Thoracic aorta (tissue), 2 donors: ENCODE data around the gene UNC5B. TPM values are rescaled to one million over a fixed set of nuclear protein-coding genes. Genes with fewer than 3 reads are reported as not detected.

Source experiments
- ATAC-seq: fragments of 150-250 bp; one replicate; pipeline ENCODE4 v1.8.0; 2017; ENCODE audit warnings: low read depth; ENCODE audit not compliant: insufficient number of reproducible peaks, low FRiP score
- DNase-seq: peaks from one replicate; pipeline ENCODE4 v3.0.0-alpha.2; 2020; ENCODE audit warnings: low spot score
- H3K27ac ChIP-seq, 2 donors: fragments of 200-600 bp; sonication (generic); 1 replicate in 1 of 2; 2 replicates in 1 of 2; pipeline ENCODE4 v1.5.1; 2016; ENCODE audit warnings: mild to moderate bottlenecking in 2 of 2, moderate library complexity in 2 of 2
- H3K27me3 ChIP-seq: fragments of 200-600 bp; sonication (generic); replicated peaks from 2 replicates; pipeline ENCODE4 v1.6.0; 2016; ENCODE audit warnings: mild to moderate bottlenecking; ENCODE audit not compliant: insufficient read depth
- H3K36me3 ChIP-seq: fragments of 200-600 bp; sonication (generic); one replicate; pipeline ENCODE4 v1.5.1; 2016
- H3K4me1 ChIP-seq, 2 donors: fragments of 200-600 bp; sonication (generic); 1 replicate in 1 of 2; 2 replicates in 1 of 2; pipeline versions ENCODE4 v1.5.1 to v1.6.0; 2016; ENCODE audit warnings: low read depth in 2 of 2, mild to moderate bottlenecking in 1 of 2; ENCODE audit not compliant: control insufficient read depth in 1 of 2
- H3K4me3 ChIP-seq: fragments of 200-600 bp; sonication (generic); 2 replicates; pipeline ENCODE4 v1.5.1; 2016; ENCODE audit warnings: mild to moderate bottlenecking
- H3K9me3 ChIP-seq: fragments of 200-600 bp; sonication (generic); 2 replicates; pipeline ENCODE4 v1.5.1; 2016
- total RNA-seq, 2 donors: library from RNA; depleted of rRNA; stranded (reverse); fragments of >200 nt; gene quantifications; one replicate each; pipeline versions ENCODE4 v1.1.0 to v1.2.3, GENCODE V29; 2016
- TF ChIP-seq, protein P1 (sequence below): fragments of 200-600 bp; sonication (generic); IDR thresholded peaks from one replicate; pipeline ENCODE4 v1.5.1; 2019; ENCODE audit warnings: antibody characterized with exemption

UNC5B gene
- total RNA-seq, 2 donors from 2014 or later = 18.3 to 24.2 TPM

DNA sequence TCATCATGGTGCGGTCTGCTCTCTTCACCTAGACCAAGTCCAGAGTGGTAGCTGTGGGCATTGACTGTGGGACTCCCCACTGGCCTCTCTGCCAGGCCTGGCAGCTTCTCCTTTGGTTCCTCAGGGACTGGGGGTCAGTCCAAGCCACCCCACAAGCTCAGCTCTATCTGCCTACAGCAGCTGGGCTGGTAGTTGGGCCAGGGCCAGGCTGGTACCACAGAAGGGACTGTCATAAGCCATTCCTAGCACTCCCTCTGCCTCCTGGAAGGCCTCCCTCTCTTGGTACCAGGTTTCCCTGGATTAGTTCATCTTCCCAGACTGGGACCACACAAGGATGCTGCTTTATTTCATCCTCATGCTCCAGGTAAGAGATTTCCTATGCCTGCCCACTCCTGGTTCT is 24.2 kb upstream of the UNC5B start:
- no peak for DNase-seq
- Histone ChIP-seq H3K27me3 (no peaks in the 10 kb centered on the region), H3K4me3 (no peak overlapping the region), H3K9me3 (no peaks in the 10 kb centered on the region), H3K27ac (no peak overlapping the region), H3K4me1 (peaks cover 8 to 11% of the 10 kb centered on the region in 2 donors), H3K36me3 (no peaks in the 10 kb centered on the region)
- TF ChIP-seq, protein P1, sequence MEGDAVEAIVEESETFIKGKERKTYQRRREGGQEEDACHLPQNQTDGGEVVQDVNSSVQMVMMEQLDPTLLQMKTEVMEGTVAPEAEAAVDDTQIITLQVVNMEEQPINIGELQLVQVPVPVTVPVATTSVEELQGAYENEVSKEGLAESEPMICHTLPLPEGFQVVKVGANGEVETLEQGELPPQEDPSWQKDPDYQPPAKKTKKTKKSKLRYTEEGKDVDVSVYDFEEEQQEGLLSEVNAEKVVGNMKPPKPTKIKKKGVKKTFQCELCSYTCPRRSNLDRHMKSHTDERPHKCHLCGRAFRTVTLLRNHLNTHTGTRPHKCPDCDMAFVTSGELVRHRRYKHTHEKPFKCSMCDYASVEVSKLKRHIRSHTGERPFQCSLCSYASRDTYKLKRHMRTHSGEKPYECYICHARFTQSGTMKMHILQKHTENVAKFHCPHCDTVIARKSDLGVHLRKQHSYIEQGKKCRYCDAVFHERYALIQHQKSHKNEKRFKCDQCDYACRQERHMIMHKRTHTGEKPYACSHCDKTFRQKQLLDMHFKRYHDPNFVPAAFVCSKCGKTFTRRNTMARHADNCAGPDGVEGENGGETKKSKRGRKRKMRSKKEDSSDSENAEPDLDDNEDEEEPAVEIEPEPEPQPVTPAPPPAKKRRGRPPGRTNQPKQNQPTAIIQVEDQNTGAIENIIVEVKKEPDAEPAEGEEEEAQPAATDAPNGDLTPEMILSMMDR = no peak
- ATAC-seq = no peak

DNA sequence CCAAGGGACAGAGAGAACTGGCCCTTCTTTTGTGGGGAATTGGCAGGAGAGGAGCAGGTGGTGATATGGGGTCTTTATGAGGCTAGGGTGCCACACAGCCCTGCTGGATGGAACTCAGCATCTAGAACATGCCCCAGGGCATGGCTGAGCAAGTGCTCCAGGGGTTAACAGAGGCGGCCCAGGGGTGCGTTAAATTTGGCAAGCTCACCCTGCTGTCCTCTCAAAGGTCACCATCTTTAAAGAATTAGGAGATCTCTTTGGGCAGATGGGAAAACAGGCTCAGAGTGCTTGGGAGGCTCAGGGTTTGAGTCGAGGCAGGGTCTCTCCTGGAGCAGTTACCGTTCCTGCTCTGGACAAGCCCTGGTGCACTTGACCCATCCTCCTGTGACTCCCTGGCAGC is 21.4 kb upstream of the UNC5B start:
- Histone ChIP-seq H3K4me1 (peaks cover 8 to 11% of the 10 kb centered on the region in 2 donors), H3K9me3 (no peaks in the 10 kb centered on the region), H3K27ac (no peak overlapping the region), H3K36me3 (no peaks in the 10 kb centered on the region), H3K27me3 (no peaks in the 10 kb centered on the region), H3K4me3 (no peak overlapping the region)
- no peak for DNase-seq
- TF ChIP-seq, protein P1 = no peak
- ATAC-seq = no peak

DNA sequence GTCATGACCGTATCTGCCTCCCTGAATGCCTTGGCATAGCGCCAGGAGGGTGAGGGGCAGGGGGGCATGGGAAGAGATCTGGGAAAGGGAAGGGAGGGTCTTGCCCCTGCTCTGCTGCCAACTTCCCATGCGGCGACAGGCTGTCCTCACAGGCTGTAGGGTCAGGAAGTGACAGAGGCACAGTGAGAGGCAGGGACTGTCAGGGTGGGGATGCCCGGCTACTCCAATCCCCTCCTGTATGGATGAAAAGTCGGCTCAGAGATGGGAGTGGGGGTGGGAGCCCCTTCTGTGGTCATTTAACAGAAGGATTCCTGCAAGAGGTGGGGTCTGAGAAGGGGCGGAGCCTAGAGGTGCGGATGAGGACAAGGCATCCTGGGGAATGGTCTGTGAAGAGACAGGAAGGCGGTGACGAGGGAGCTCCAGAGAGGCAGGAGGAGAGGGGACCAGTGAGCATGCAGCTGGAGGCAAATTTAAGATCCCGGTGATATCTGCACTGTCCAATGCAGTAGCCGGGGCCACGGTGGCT is 20.8 kb upstream of the UNC5B start:
- H3K27ac ChIP-seq = no peak overlapping the region

DNA sequence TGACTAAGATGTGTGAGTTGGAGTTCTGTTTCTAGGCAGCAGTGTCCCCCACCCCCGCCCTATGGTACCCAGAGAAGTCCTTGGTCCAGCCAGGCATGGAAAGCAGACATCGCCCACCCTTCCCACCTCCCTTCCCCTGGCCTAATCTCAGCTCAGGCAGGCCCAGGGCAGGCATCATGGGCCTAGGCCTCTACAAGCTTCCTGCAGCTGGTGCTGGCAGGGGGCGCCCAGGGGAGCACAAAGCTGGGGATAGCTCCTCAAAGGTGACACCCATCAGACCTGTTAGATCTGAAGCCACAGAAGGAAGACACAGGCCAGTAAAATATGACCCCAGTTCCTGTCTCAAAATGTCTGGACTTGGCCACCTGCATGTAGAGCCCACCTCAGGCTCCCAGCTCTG is 18.9 kb upstream of the UNC5B start:
- ATAC-seq = no peak
- DNase-seq = no peak
- TF ChIP-seq, protein P1 = no peak

More for the DNA sequence above, 20.8 kb upstream of the UNC5B start:
- TF ChIP-seq, protein P1 = no peak
- Histone ChIP-seq H3K9me3 (no peaks in the 10 kb centered on the region), H3K36me3 (no peaks in the 10 kb centered on the region), H3K4me3 (no peak overlapping the region), H3K4me1 (peaks cover 8 to 11% of the 10 kb centered on the region in 2 donors), H3K27me3 (no peaks in the 10 kb centered on the region)
- no peak for ATAC-seq
- no peak for DNase-seq

DNA sequence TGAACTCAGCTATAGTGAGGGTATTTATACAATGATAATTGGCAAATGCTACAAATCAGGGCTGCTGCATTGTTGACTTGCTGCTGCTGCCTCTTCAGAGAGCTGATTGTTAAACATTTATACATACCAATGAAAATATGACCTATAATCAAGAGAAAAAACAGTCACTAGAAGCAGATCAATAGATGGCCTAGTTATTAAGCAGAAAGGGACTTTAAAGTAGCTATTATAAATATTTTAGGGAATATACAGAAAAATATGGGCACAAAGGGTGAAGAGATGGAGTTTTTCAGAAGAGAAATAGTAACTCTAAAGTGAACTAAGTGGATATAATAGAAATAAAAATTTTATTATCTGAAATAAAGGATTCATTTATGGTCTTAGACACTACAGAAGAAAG is 14.4 kb upstream of the UNC5B start:
- DNase-seq (no peak), ATAC-seq (no peak)
- H3K4me3 ChIP-seq = no peak overlapping the region
- peaks cover 11% of the 10 kb centered on the region for H3K9me3 ChIP-seq
- no peak overlapping the region for H3K27ac ChIP-seq
- TF ChIP-seq, protein P1 = no peak
- H3K36me3 ChIP-seq = no peaks in the 10 kb centered on the region
- H3K4me1 ChIP-seq = no peaks in the 10 kb centered on the region
- no peaks in the 10 kb centered on the region for H3K27me3 ChIP-seq

More for the DNA sequence above, 18.9 kb upstream of the UNC5B start:
- Histone ChIP-seq H3K4me3 (no peak overlapping the region), H3K27ac (no peak overlapping the region), H3K36me3 (no peaks in the 10 kb centered on the region), H3K9me3 (peaks cover 8% of the 10 kb centered on the region), H3K4me1 (no peaks in the 10 kb centered on the region), H3K27me3 (no peaks in the 10 kb centered on the region)
